ENCODE measurements around the gene MYO6. TPM values are rescaled to one million over a fixed set of nuclear protein-coding genes. Genes with fewer than 3 reads are reported as not detected.

MYO6 gene
- polyA plus RNA-seq, 1 of the 3 experiments (the other 2 are of a cell fraction) = 6.2 TPM

GRCh38 chr6:75757295-75757694 lies 8.3 kb downstream of the MYO6 start:
- Histone ChIP-seq H4K20me1 (ENCODE audit: insufficient read depth) (no peaks in the 10 kb centered on the region), H3K4me3 (ENCODE audit: low read depth in 2 of 2, low read length in 1 of 2) (no peak overlapping the region), H2AFZ (ENCODE audit: low read depth) (no peak overlapping the region), H3K9ac (no peak overlapping the region), H3K27me3 (ENCODE audit: insufficient read depth) (no peaks in the 10 kb centered on the region), H3K4me1 (ENCODE audit: control insufficient read depth in 1 of 2, insufficient read depth in 2 of 2, low read depth in 1 of 2, low read length in 1 of 2) (peaks cover 0 to 13% of the 10 kb centered on the region in 2 experiments; a peak in 2 of 4 replicates), H3K79me2 (ENCODE audit: insufficient read depth) (peaks cover 38% of the 10 kb centered on the region), H3K27ac (ENCODE audit: low read depth in 2 of 2, low read length in 1 of 2) (no peak overlapping the region), H3K9me2 (no peaks in the 10 kb centered on the region), H3K4me2 (no peak overlapping the region), H3F3A (replicated peaks; ENCODE audit: insufficient read depth) (peaks cover 33% of the 10 kb centered on the region), H3K9me3 (no peaks in the 10 kb centered on the region), H3K36me3 (replicated peaks in 1 of 2; ENCODE audit: control insufficient read depth in 1 of 2, insufficient read depth in 2 of 2, low read length in 1 of 2) (peaks cover 0 to 5% of the 10 kb centered on the region in 2 experiments)
- 93% methylated on average over 2 of the region's 3 CpGs for WGBS (ENCODE audit: low lambda C conversion rate)
- CTCF ChIA-PET = no interaction called here
- POLR2A ChIA-PET = no interaction called here
- DNase-seq = no peak
- TF ChIP-seq TEAD4 (IDR thresholded peaks at IDR 0.05; ENCODE audit: borderline replicate concordance, insufficient read depth) (no peak), NFIC (IDR thresholded peaks at IDR 0.05; ENCODE audit: borderline replicate concordance) (no peak), POLR2AphosphoS5 (IDR thresholded peaks at IDR 0.05; ENCODE audit: low read depth, low read length) (no peak), RCOR1 (IDR thresholded peaks at IDR 0.05; ENCODE audit: low read length) (no peak), SMC3 (IDR thresholded peaks at IDR 0.05; ENCODE audit: low read depth, low read length) (no peak), EZH2phosphoT487 (IDR thresholded peaks at IDR 0.05; ENCODE audit: borderline replicate concordance, low read depth) (no peak), CTCF (IDR thresholded peaks at IDR 0.05) (no peak), REST (IDR thresholded peaks at IDR 0.05; ENCODE audit: low read depth, low read length) (no peak), YY1 (IDR thresholded peaks at IDR 0.05; ENCODE audit: low read depth) (no peak), ELF1 (IDR thresholded peaks at IDR 0.05) (no peak)
- TF ChIP-seq, protein P1, sequence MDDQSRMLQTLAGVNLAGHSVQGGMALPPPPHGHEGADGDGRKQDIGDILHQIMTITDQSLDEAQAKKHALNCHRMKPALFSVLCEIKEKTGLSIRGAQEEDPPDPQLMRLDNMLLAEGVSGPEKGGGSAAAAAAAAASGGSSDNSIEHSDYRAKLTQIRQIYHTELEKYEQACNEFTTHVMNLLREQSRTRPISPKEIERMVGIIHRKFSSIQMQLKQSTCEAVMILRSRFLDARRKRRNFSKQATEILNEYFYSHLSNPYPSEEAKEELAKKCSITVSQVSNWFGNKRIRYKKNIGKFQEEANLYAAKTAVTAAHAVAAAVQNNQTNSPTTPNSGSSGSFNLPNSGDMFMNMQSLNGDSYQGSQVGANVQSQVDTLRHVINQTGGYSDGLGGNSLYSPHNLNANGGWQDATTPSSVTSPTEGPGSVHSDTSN (IDR thresholded peaks at IDR 0.05) = no peak
- TF ChIP-seq, protein P2, sequence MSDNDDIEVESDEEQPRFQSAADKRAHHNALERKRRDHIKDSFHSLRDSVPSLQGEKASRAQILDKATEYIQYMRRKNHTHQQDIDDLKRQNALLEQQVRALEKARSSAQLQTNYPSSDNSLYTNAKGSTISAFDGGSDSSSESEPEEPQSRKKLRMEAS (IDR thresholded peaks at IDR 0.05; ENCODE audit: low read depth) = no peak
- TF ChIP-seq, protein P3, sequence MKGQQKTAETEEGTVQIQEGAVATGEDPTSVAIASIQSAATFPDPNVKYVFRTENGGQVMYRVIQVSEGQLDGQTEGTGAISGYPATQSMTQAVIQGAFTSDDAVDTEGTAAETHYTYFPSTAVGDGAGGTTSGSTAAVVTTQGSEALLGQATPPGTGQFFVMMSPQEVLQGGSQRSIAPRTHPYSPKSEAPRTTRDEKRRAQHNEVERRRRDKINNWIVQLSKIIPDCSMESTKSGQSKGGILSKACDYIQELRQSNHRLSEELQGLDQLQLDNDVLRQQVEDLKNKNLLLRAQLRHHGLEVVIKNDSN (IDR thresholded peaks at IDR 0.05; ENCODE audit: borderline replicate concordance, low read depth) = no peak
